Ecto neural progenitor cell (in vitro differentiated cells): ENCODE data around the gene COLGALT1.
A peak's percentile ranks its signal among the peaks of the same experiment; 100 is the strongest.
"Not testable (repeated sequence)": the region's sequence is repeated elsewhere in the genome, so short reads cannot be mapped to it uniquely, and the experiment has no call there.

Source experiments
- DNase-seq: peaks from one replicate; pipeline ENCODE4 v3.0.0-alpha.2; 2018; ENCODE audit warnings: low spot score

COLGALT1 gene

GRCh38 chr19:17534767-17535166 lies 20.7 kb upstream of the COLGALT1 start:
- DNase-seq = no peak

DNA sequence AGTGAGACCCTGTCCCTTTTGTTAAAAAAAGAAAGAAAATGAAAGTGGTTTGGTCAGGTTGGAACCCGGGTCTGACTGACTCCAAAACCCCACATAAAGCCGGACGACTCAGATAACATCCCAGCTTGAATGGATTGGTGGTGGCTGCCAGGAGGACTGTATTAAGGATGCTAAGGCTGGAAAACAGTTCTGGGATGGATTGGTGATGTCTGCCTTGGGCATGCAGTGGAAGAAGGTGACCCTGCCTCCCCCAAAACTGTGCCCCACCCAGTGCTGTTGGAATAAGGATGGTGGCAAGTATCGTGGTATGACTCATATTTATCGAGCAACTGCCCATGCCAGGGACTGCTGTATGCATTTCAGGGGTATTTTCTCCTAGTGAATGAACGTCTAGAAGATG lies 18.5 kb upstream of the COLGALT1 start:
- DNase-seq = no peak

GRCh38 chr19:17538684-17539237 lies 16.7 kb upstream of the COLGALT1 start:
- no peak for DNase-seq

GRCh38 chr19:17539238-17540117 lies 16.0 kb upstream of the COLGALT1 start:
- DNase-seq = peak; percentile 98

DNA sequence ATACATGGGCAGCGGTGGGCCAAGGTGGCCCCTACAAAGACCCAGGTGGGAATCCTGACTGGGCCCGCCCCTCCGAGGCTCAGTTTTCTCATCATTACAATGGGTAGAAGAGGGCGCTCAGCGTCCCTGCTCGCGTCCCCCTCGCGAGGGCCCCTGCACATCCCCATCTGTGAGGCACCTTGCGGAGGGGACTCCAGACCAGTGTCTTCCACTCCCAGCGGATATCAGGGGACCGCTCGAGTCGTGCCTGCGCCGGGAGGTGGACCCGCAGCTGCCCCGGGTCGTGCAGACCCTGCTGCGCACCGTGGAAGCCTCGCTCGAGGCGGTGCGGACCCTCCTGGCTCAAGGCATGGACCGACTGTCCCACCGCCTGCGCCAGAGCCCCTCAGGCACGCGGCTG lies 15.3 kb upstream of the COLGALT1 start:
- DNase-seq = no peak

DNA sequence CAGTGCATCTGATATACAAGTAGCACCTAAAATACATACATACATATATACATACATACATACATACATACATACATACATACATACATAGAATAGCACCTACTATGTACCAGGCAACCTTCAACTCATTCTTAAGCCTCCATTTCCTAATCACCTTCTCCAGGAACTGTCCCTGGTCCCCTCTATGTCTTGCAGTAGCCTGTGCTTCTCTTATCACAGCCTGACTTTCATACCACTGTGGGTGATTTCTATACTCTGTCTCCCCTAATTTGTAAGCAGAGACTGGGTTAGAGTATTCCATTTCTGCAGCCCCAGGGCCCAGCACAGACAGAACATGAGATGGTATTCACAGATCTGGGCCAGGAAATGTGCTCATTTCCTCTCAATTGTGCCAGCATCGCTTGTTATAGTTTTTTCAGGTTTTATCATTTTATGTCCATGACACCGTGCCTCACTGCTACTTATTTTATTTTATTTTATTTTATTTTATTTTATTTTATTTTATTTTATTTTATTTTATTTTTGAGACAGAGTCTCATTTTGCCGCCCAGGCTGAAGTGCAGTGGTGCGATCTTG lies 14.2 kb upstream of the COLGALT1 start:
- no peak for DNase-seq

- DNase-seq = no peak
These were observed 13.4 kb upstream of the COLGALT1 start for GRCh38 chr19:17542042-17542441.

DNA sequence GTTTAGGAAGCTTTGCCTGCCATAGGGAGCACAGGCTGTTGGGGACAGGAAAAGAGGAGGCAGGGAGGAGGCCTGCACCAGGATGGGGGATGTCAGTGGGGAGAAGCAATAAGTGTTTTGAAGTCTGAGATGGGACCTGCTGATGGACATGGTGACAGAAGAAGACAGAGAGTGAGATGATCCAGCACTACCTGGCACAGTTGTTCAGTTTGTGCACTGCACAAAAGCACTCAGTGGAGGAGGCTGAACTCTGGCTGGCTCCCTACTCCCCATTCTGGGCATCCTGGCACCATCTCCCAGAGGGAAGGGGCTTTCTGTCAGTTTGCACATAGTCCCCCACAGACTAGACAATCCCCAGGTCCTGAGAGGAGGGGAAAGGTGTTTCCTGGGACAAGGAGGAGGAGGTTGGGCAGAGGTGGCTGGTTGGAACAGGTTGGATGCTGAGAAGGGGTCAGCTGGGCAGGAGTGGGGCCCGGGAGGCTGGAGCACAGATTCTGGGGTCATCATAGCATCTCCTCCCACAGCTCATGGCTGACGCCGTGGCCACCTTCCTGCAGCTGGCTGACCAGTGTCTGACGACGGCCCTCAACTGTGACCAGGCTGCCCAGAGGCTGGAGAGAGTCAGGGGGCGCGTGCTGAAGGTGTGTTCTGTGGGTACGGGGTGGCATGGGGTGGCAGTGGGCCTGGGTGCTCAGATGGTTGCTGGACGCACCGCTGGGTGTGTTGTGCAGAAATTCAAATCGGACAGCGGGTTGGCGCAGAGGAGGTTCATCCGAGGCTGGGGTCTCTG lies 12.5 kb upstream of the COLGALT1 start:
- no peak for DNase-seq

GRCh38 chr19:17543986-17544385 lies 11.5 kb upstream of the COLGALT1 start:
- DNase-seq = no peak

DNA sequence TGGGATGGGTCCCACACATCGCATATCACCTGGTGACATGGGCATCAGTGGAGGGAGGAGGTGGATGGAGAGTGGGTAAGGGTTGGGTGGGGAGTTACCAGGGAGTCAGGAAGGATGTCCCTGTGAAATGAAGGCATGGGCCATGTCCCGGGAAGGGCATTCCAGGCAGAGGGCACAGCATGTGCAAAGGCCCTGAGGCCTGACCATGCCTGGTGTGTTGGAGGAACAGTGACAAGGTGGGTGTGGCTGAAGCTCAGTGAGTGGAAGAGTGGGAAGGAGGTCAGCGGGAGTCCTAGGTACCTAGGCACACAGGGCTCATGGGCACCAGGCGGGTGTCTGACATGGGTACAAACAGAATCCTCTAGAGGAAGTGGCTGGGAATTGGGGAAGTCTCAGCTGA lies 11.0 kb upstream of the COLGALT1 start:
- no peak for DNase-seq

GRCh38 chr19:17548145-17548544 lies 7.3 kb upstream of the COLGALT1 start:
- no peak for DNase-seq

GRCh38 chr19:17549085-17549740 lies 6.2 kb upstream of the COLGALT1 start:
- no peak for DNase-seq

DNA sequence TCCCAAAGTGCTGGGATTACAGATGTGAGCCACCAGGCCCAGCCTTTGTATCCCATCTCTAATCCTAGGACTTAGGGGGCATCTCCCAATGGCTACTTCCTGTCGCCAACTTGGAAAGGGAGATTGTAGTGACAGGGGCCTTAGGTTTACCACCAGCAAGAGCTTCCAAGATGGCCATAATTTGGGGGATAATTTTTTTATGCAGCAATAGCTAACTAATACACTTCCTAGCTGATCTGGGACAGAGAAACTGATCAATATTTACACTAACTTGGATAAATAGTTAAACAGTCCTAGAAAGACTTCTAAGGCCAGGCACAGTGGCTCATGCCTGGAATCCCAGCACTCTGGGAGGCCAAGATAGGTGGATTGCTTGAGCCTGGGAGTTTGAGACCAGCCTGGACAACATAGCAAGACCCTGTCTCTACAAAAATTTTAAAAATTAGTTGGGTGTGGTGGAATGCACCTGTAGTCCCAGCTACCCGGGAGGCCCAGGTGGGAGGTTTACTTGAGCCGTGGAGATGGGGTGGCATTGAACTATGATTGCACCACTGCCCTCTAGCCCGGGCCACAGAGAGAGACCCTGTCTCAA lies 5.3 kb upstream of the COLGALT1 start:
- DNase-seq = no peak

GRCh38 chr19:17552735-17553134 lies 2.7 kb upstream of the COLGALT1 start:
- not testable (repeated sequence) for DNase-seq

DNA sequence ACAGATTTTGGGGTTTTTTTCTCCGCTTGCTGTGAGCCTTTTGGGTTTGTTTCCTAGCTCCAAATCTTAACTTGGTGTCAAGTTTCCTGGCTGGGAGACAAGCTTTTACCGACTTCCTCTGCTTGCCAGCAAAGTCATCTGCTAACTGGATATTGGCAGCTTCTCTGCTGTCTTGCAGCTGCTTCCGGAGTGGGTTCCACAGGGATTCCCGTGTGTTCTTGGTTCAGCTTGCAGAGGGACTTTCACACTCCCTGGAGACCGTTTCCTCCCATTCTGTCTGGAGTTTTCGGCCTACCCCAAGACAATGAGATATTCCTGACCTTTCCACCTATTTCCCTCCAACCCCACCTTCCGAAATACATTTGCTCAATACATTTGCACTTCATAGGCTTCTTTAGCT lies 2.2 kb upstream of the COLGALT1 start:
- DNase-seq = no peak

DNA sequence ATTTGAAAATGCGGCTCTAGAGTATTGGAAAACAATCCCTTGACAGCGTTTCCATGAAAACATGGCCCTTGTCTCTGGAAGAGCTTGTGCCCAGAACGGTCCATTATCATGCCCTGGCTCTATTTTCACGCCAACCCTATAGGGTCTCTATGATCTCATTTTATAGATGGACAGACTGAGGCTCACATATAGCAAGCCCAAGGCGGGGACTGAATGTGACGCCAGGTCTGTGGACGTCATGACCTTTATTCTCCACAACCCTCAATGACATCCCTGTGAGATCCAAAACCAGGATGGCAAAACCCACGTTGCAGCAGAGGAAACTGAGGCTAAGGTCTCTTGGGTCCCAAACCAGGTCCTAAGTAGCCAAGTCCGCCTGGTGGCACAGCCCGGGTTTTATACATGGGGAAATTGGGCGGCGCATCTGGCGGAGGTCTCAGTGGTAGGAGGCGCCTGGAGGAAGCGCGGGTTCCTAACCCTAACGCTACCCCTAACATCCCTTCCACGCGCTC lies 425 bp upstream of the COLGALT1 start:
- DNase-seq = no peak

DNA sequence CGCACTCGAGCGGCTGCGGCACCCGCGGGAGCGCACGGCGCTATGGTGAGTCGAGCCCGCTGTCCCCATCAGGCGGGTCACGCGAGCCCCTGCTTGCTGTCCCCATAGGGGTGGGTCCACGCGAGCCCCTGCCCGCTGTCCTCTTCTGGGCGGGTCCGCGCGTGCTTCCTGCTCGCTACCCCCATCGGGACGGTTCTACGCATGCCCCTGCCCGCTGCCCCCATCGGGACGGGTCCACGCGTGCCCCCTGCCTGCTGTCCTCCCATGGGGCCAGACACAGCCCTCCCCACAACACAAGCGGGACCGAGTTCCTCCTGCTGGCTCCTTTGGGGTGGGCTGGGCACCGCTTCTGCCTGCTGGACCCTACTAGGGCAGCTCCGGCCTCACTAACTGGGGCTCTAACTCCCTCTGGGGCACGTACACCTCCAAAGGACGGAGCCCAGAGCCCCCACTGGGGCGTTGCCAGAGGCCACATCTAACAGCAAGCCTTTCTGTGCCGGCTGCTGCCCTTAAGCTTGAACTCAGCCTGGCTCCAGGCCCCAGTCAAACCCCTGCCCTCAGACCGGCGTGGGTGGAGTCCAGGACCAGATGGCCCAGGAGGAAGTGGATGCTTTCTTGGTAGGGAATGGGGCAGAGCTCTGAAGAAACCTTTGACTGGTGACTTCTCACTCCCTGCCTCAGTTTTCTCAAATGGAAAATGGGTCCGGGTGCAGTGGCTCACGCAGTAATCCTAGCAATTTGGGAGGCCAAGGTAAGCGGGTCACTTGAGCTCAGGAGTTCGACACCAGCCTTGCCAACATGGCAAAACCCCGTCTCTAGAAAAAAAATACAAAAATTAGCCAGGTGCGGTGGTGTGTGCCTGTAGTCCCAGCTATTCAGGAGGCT lies 722 bp downstream of the COLGALT1 start:
- peak; percentile 61 for DNase-seq

DNA sequence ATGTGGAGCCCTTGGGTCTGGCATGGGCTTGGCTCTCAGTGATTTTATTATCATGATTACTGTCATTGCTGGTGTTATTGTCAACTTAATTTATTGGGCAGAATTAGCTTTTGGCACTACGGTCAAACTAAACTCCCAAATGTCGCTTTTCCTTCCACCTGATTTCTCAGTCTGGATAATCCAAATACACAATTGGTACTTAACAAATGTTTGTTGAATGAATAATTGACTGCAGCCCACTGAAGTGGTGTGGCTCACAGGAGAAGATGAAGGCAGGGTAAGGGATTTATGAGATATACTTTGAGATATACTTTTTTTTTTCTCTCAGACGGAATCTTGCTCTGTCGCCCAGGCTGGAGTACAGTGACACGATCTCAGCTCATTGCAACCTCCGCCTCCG lies 1.5 kb downstream of the COLGALT1 start:
- no peak for DNase-seq

DNA sequence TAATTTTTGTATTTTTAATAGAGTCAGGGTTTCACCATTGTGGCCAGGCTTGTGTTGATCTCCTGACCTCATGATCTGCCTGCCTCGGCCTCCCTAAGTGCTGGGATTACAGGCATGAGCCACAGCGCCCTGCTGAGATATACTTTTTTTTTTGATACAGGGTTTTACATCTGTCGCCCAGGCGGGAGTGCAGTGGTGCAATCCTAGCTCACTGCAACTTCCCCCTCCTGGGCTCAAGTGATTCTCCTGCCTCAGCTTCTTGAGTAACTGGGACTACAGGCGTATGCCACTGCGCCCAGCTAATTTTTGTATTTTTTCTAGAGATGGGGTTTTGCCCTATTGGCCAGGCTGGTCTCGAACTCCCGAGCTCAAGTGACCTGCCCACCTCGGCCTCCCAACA lies 2.0 kb downstream of the COLGALT1 start:
- DNase-seq = no peak

DNA sequence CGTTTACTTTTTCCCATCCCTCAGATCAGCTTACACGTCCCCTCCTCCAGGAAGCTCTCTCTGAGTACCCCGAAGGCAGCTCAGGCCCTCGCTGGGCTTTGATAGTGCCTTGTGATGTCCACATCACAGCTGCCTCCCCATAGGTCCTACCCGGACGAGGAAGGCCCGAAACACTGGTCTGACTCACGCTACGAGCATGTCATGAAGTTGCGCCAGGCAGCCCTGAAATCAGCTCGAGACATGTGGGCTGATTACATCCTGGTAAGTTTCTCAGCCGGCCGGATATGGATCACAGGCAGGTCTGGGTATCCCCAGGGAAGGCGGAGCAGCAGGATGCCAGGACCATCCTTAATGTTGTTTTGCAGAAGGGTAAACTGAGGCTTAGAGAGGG lies 4.8 kb downstream of the COLGALT1 start:
- no peak for DNase-seq
